Keratinocyte (primary cell): ENCODE measurements around the gene FITM2.

Experiments
- CTCF ChIP-seq, 3 experiments: IDR thresholded peaks in 1 of 3; conservative IDR thresholded peaks in 1 of 3; optimal IDR thresholded peaks in 1 of 3; 2 replicates in 2 of 3; 3 replicates in 1 of 3; pipeline versions ENCODE3 to v1.5.1; 2011; ENCODE audit warnings: low read length in 3 of 3, mild to moderate bottlenecking in 3 of 3, moderate library complexity in 2 of 3, control low read depth in 1 of 3, inconsistent platforms in 1 of 3; ENCODE audit not compliant: insufficient read depth in 2 of 3; ENCODE audit errors: extremely low read depth in 1 of 3
- EZH2 ChIP-seq: IDR thresholded peaks from one replicate; pipeline ENCODE4 v1.6.1; 2012; ENCODE audit warnings: inconsistent platforms, mild to moderate bottlenecking, low read length, moderate library complexity

GRCh38 chr20:44302736-44303135, 8.3 kb downstream of the FITM2 start:
- TF ChIP-seq CTCF (optimal IDR thresholded peaks at IDR 0.05 in 1 of 3, IDR thresholded peaks at IDR 0.05 in 1 of 3, conservative IDR thresholded peaks at IDR 0.05 in 1 of 3; ENCODE audit: extremely low read depth in 1 of 3, insufficient read depth in 2 of 3, low read length in 3 of 3) (no peak), EZH2 (no peak)
